Dedifferentiated amniotic fluid mesenchymal stem cell (primary cell): ENCODE results near the gene LRRC72.

Experiments used
- DNase-seq: peaks from one replicate; pipeline ENCODE4 v3.0.0-alpha.2; 2016; ENCODE audit errors: extremely low spot score

Gene LRRC72

GRCh38 chr7:16626388-16626787, 99.8 kb downstream of the LRRC72 start:
- DNase-seq: no peak

GRCh38 chr7:16627236-16627635, 100.6 kb downstream of the LRRC72 start:
- DNase-seq: no peak

- no peak for DNase-seq
Measured at GRCh38 chr7:16630654-16631053, 104.0 kb downstream of the LRRC72 start.
